Neural progenitor cell (in vitro differentiated cells): ENCODE data around the gene ITGB5. TPM values are rescaled to one million over a fixed set of nuclear protein-coding genes. Genes with fewer than 3 reads are reported as not detected.

Experiments
- DNase-seq: peaks from one replicate; pipeline ENCODE4 v3.0.0-alpha.2; 2016; ENCODE audit warnings: low spot score
- H2AFZ ChIP-seq: fragments of 200-600 bp; sonication (generic); replicated peaks from 2 replicates; pipeline ENCODE4 v1.6.1; 2016; ENCODE audit warnings: antibody characterized with exemption
- H3F3A ChIP-seq: fragments of 200-600 bp; sonication (generic); 2 replicates; pipeline ENCODE4 v1.6.1; 2016; ENCODE audit warnings: antibody characterized with exemption, low read depth
- H3K27ac ChIP-seq: fragments of 200-600 bp; sonication (generic); 2 replicates; pipeline ENCODE4 v1.5.1; 2016; ENCODE audit warnings: mild to moderate bottlenecking
- H3K27me3 ChIP-seq: fragments of 200-600 bp; sonication (generic); 2 replicates; pipeline ENCODE4 v1.6.1; 2016; ENCODE audit warnings: mild to moderate bottlenecking, moderate library complexity
- H3K36me3 ChIP-seq: fragments of 200-600 bp; sonication (generic); 2 replicates; pipeline ENCODE4 v1.5.1; 2016
- H3K4me1 ChIP-seq: fragments of 200-600 bp; sonication (generic); 2 replicates; pipeline ENCODE4 v1.6.1; 2016; ENCODE audit warnings: mixed run types
- H3K4me2 ChIP-seq: fragments of 200-600 bp; sonication (generic); 2 replicates; pipeline ENCODE4 v1.6.1; 2016
- H3K4me3 ChIP-seq: fragments of 200-600 bp; sonication (generic); 2 replicates; pipeline ENCODE4 v1.5.1; 2016
- H3K79me2 ChIP-seq: fragments of 200-600 bp; sonication (generic); 2 replicates; pipeline ENCODE4 v1.6.1; 2016; ENCODE audit warnings: low read depth
- H3K9ac ChIP-seq: fragments of 200-600 bp; sonication (generic); 2 replicates; pipeline ENCODE4 v1.6.1; 2016
- H3K9me3 ChIP-seq: fragments of 200-600 bp; sonication (generic); 2 replicates; pipeline ENCODE4 v1.5.1; 2016; ENCODE audit warnings: low read depth
- H4K20me1 ChIP-seq: fragments of 200-600 bp; sonication (generic); 2 replicates; pipeline ENCODE4 v1.6.1; 2016; ENCODE audit warnings: low read depth
- H3K27ac Mint-ChIP-seq: 3 replicates; pipeline ENCODE4 v1.8.0; 2021; ENCODE audit warnings: mixed read lengths
- H3K27me3 Mint-ChIP-seq: 2 replicates; pipeline ENCODE4 v1.8.0; 2022; ENCODE audit warnings: low read depth, mild to moderate bottlenecking, inconsistent platforms, moderate library complexity, mixed read lengths; ENCODE audit not compliant: insufficient read depth
- H3K36me3 Mint-ChIP-seq: 3 replicates; pipeline ENCODE4 v1.8.0; 2021; ENCODE audit warnings: mixed read lengths
- H3K4me1 Mint-ChIP-seq: 3 replicates; pipeline ENCODE4 v1.8.0; 2021; ENCODE audit warnings: mixed read lengths
- H3K4me3 Mint-ChIP-seq: 3 replicates; pipeline ENCODE4 v1.8.0; 2021; ENCODE audit warnings: mild to moderate bottlenecking, moderate library complexity, mixed read lengths
- H3K9me3 Mint-ChIP-seq: 3 replicates; pipeline ENCODE4 v1.8.0; 2020; ENCODE audit warnings: mixed read lengths
- CTCF ChIP-seq: fragments of 200-600 bp; sonication (generic); IDR thresholded peaks from 2 replicates; pipeline ENCODE4 v1.5.1; 2017; ENCODE audit warnings: antibody characterized with exemption, mild to moderate bottlenecking
- EZH2 ChIP-seq: fragments of 200-600 bp; sonication (generic); IDR thresholded peaks from 2 replicates; pipeline ENCODE4 v1.6.1; 2017; ENCODE audit warnings: antibody characterized with exemption, mild to moderate bottlenecking, moderate library complexity
- EZH2phosphoT487 ChIP-seq: fragments of 200-600 bp; sonication (generic); IDR thresholded peaks from 2 replicates; pipeline ENCODE4 v1.6.1; 2017; ENCODE audit warnings: antibody characterized with exemption
- total RNA-seq: library from RNA; depleted of rRNA; stranded (reverse); fragments of >200 nt; gene quantifications from 2 replicates; pipeline ENCODE4 v1.2.3, GENCODE V29; 2015; ENCODE audit warnings: low replicate concordance

The ITGB5 gene
- total RNA-seq, 1 donor from 2014 or later = 55.8 TPM

DNA sequence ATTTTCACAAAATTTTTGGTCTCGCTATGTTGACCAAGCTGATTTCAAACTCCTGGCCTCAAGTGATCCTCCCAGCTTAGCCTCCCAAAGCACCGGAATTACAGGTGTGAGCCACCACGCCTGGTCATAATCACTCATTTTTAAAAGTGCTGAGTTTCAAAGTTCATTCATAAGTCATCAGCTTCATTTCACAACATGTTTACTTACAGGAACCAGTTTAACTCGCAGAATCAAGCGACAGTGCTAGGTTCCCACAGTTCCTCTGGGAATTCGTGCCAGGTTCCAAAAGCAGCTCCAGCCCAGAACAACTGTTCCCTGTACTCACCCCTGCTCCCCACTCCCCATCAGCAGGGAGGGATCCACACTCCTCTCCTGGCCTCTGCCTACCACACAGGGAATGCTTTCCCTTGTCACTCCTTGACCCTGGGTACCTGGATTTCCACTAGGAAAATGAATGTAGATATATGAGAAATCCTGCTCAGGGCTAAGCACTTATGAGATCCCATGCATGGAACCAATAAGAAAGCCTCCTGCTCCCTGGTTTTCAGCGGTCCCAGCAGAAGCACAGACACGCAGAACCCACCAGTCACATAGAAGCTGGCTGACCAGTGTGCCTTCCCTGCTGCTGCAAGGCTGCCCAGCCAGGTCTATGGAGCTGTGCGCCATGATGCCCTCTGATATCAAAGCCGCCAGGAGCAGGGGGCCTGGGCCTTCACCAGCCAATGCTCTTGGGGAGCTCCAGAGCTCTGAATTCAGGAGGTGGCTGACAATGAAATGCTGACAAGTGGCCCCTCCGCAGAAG is 72.3 kb downstream of the ITGB5 start:
- Histone ChIP-seq H3K4me3 (no peak overlapping the region), H3K27ac (no peak overlapping the region), H4K20me1 (no peaks in the 10 kb centered on the region), H3K9ac (no peak overlapping the region), H3K27me3 (no peaks in the 10 kb centered on the region), H3F3A (peaks cover 3% of the 10 kb centered on the region), H3K9me3 (no peaks in the 10 kb centered on the region), H3K4me2 (no peak overlapping the region), H3K36me3 (no peaks in the 10 kb centered on the region), H3K79me2 (no peaks in the 10 kb centered on the region), H3K4me1 (peaks cover 9% of the 10 kb centered on the region), H2AFZ (no peak overlapping the region)
- DNase-seq = no peak
- peaks cover under 1% of the 10 kb centered on the region for H3K27me3 Mint-ChIP-seq
- TF ChIP-seq EZH2phosphoT487 (no peak), EZH2 (no peak), CTCF (no peak)
- no peaks in the 10 kb centered on the region for H3K9me3 Mint-ChIP-seq
- H3K36me3 Mint-ChIP-seq = peaks cover 13% of the 10 kb centered on the region
- H3K4me1 Mint-ChIP-seq = peaks cover 30% of the 10 kb centered on the region
- H3K27ac Mint-ChIP-seq = peak overlapping the region; percentile 64
- peak overlapping the region; percentile 28 for H3K4me3 Mint-ChIP-seq

- Histone ChIP-seq H3K27me3 (no peaks in the 10 kb centered on the region), H3K4me1 (peaks cover under 1% of the 10 kb centered on the region), H2AFZ (no peak overlapping the region), H3K27ac (no peak overlapping the region), H4K20me1 (no peaks in the 10 kb centered on the region), H3K9me3 (no peaks in the 10 kb centered on the region), H3K36me3 (no peaks in the 10 kb centered on the region), H3K9ac (no peak overlapping the region), H3K4me3 (no peak overlapping the region), H3K4me2 (no peak overlapping the region), H3K79me2 (no peaks in the 10 kb centered on the region), H3F3A (no peaks in the 10 kb centered on the region)
- TF ChIP-seq EZH2 (no peak), EZH2phosphoT487 (no peak), CTCF (no peak)
- peaks cover 13% of the 10 kb centered on the region for H3K36me3 Mint-ChIP-seq
- peaks cover 2% of the 10 kb centered on the region for H3K27me3 Mint-ChIP-seq
- no peak for DNase-seq
- H3K27ac Mint-ChIP-seq = no peak overlapping the region
- H3K4me3 Mint-ChIP-seq = no peak overlapping the region
- H3K9me3 Mint-ChIP-seq = no peaks in the 10 kb centered on the region
- H3K4me1 Mint-ChIP-seq = peaks cover 24% of the 10 kb centered on the region
Measured at GRCh38 chr3:124813541-124813940, 73.6 kb downstream of the ITGB5 start.

- no peak overlapping the region for H3K27ac ChIP-seq
- no peaks in the 10 kb centered on the region for H3K4me1 ChIP-seq
- Mint-ChIP-seq H3K36me3 (peaks cover 16% of the 10 kb centered on the region), H3K4me1 (peaks cover 24% of the 10 kb centered on the region), H3K9me3 (no peaks in the 10 kb centered on the region), H3K27ac (peak overlapping the region; percentile 18), H3K4me3 (no peak overlapping the region), H3K27me3 (peaks cover 2% of the 10 kb centered on the region)
- H3F3A ChIP-seq = no peaks in the 10 kb centered on the region
- no peak overlapping the region for H3K9ac ChIP-seq
- no peak overlapping the region for H2AFZ ChIP-seq
- no peak overlapping the region for H3K4me2 ChIP-seq
- no peaks in the 10 kb centered on the region for H3K27me3 ChIP-seq
- DNase-seq = no peak
- no peaks in the 10 kb centered on the region for H3K79me2 ChIP-seq
- H4K20me1 ChIP-seq = no peaks in the 10 kb centered on the region
- no peak overlapping the region for H3K4me3 ChIP-seq
- no peaks in the 10 kb centered on the region for H3K36me3 ChIP-seq
- no peak for TF ChIP-seq CTCF
- no peak for TF ChIP-seq EZH2phosphoT487
- no peak for TF ChIP-seq EZH2
- H3K9me3 ChIP-seq = no peaks in the 10 kb centered on the region
Measured at GRCh38 chr3:124812291-124813265, 74.6 kb downstream of the ITGB5 start.
